ENCODE measurements around the gene CNPPD1.

CNPPD1 gene

GRCh38 chr2:219160186-219161017, 16.3 kb downstream of the CNPPD1 start, which contains the start of gene NHEJ1:
NHEJ1 (minus strand) TSS chr2:219160815; CDS start chr2:219158362, 2,453 bp downstream.
- peak within 1 kb of the TSS; percentile 68 for H3K4me3 ChIP-seq (ENCODE audit: insufficient read depth, low read depth, low read length, poor library complexity, severe bottlenecking)
- H3K9me3 ChIP-seq (ENCODE audit: control insufficient read depth, low read length): no peaks in the 10 kb centered on the region
- DNase-seq: peak; percentile 88 to 89 (median 89)
- H3K4me1 ChIP-seq (ENCODE audit: control insufficient read depth, insufficient read depth, low read length, poor library complexity, severe bottlenecking): peaks cover 11% of the 10 kb centered on the region
- no peaks in the 10 kb centered on the region for H3K27me3 ChIP-seq (replicated peaks; ENCODE audit: control insufficient read depth, insufficient read depth, low read length, poor library complexity, severe bottlenecking)
- H3K27ac ChIP-seq (ENCODE audit: insufficient read depth, low read length, poor library complexity, severe bottlenecking): peak within 1 kb of the TSS; percentile 72
- H3K36me3 ChIP-seq (ENCODE audit: control insufficient read depth, insufficient read depth, low read length): peaks cover 8% of the 10 kb centered on the region

DNA sequence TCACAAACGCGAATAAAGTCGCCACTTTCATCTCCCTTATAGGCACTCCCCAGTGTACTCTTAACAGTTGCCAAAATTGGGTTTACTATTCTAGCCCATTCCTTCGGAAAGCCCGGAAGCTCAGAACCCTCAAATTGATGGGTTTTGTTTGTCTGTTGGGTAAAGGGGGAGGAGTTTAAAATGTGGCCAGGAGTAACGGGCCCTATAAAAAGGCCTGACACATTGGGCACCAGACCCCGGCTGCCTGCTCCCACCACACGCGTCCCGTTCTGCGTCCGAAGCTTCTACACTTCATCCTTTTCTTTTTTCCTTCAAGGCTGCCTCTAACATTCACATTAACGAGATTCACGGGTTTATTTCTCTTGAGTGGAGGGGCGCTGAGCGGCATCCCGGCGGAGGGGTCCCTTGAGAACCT, 16.9 kb downstream of the CNPPD1 start:
- Histone ChIP-seq H3K4me1 (ENCODE audit: control insufficient read depth, insufficient read depth, low read length, poor library complexity, severe bottlenecking) (peaks cover 11% of the 10 kb centered on the region), H3K27ac (ENCODE audit: insufficient read depth, low read length, poor library complexity, severe bottlenecking) (peak overlapping the region; percentile 72), H3K36me3 (ENCODE audit: control insufficient read depth, insufficient read depth, low read length) (peaks cover 8% of the 10 kb centered on the region), H3K9me3 (ENCODE audit: control insufficient read depth, low read length) (no peaks in the 10 kb centered on the region), H3K27me3 (replicated peaks; ENCODE audit: control insufficient read depth, insufficient read depth, low read length, poor library complexity, severe bottlenecking) (no peaks in the 10 kb centered on the region), H3K4me3 (ENCODE audit: insufficient read depth, low read depth, low read length, poor library complexity, severe bottlenecking) (peak overlapping the region; percentile 68)
- DNase-seq: no peak

GRCh38 chr2:219158586-219158985, 18.1 kb downstream of the CNPPD1 start:
- no peaks in the 10 kb centered on the region for H3K27me3 ChIP-seq (replicated peaks; ENCODE audit: control insufficient read depth, insufficient read depth, low read length, poor library complexity, severe bottlenecking)
- H3K4me3 ChIP-seq (ENCODE audit: insufficient read depth, low read depth, low read length, poor library complexity, severe bottlenecking): no peak overlapping the region
- no peaks in the 10 kb centered on the region for H3K9me3 ChIP-seq (ENCODE audit: control insufficient read depth, low read length)
- H3K27ac ChIP-seq (ENCODE audit: insufficient read depth, low read length, poor library complexity, severe bottlenecking): no peak overlapping the region
- H3K36me3 ChIP-seq (ENCODE audit: control insufficient read depth, insufficient read depth, low read length): peaks cover 12% of the 10 kb centered on the region
- H3K4me1 ChIP-seq (ENCODE audit: control insufficient read depth, insufficient read depth, low read length, poor library complexity, severe bottlenecking): peaks cover 11% of the 10 kb centered on the region
- no peak for DNase-seq

- H3K27me3 ChIP-seq (replicated peaks; ENCODE audit: control insufficient read depth, insufficient read depth, low read length, poor library complexity, severe bottlenecking): no peaks in the 10 kb centered on the region
- no peak overlapping the region for H3K4me3 ChIP-seq (ENCODE audit: insufficient read depth, low read depth, low read length, poor library complexity, severe bottlenecking)
- no peaks in the 10 kb centered on the region for H3K9me3 ChIP-seq (ENCODE audit: control insufficient read depth, low read length)
- no peak for DNase-seq
- peaks cover 16% of the 10 kb centered on the region for H3K36me3 ChIP-seq (ENCODE audit: control insufficient read depth, insufficient read depth, low read length)
- H3K27ac ChIP-seq (ENCODE audit: insufficient read depth, low read length, poor library complexity, severe bottlenecking): no peak overlapping the region
- H3K4me1 ChIP-seq (ENCODE audit: control insufficient read depth, insufficient read depth, low read length, poor library complexity, severe bottlenecking): peaks cover 11% of the 10 kb centered on the region
These were observed 18.7 kb downstream of the CNPPD1 start for GRCh38 chr2:219158025-219158424.

DNA sequence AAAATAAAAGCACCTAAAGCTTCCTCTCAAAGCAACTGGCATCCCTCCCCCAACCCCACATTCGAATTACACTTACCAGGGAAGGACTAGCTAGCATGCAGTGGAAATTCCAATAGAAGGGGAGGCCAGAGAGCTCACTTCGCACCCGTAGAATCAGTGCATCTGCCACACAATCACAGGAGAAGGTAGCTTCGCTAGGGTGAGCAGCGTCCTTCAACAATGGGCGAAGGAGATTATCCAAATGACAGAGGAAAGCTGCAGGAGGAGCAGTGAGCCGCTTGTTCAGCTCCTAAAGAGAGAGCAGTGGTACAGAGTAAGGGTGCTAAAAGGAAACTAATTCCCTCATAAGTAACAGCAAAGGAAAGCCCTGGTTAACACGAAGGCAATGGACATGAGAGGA, 19.3 kb downstream of the CNPPD1 start:
- peaks cover 11% of the 10 kb centered on the region for H3K4me1 ChIP-seq (ENCODE audit: control insufficient read depth, insufficient read depth, low read length, poor library complexity, severe bottlenecking)
- no peaks in the 10 kb centered on the region for H3K9me3 ChIP-seq (ENCODE audit: control insufficient read depth, low read length)
- DNase-seq: no peak
- H3K27ac ChIP-seq (ENCODE audit: insufficient read depth, low read length, poor library complexity, severe bottlenecking): no peak overlapping the region
- H3K4me3 ChIP-seq (ENCODE audit: insufficient read depth, low read depth, low read length, poor library complexity, severe bottlenecking): no peak overlapping the region
- peaks cover 16% of the 10 kb centered on the region for H3K36me3 ChIP-seq (ENCODE audit: control insufficient read depth, insufficient read depth, low read length)
- H3K27me3 ChIP-seq (replicated peaks; ENCODE audit: control insufficient read depth, insufficient read depth, low read length, poor library complexity, severe bottlenecking): no peaks in the 10 kb centered on the region

- Histone ChIP-seq H3K27ac (ENCODE audit: insufficient read depth, low read length, poor library complexity, severe bottlenecking) (no peak overlapping the region), H3K4me3 (ENCODE audit: insufficient read depth, low read depth, low read length, poor library complexity, severe bottlenecking) (no peak overlapping the region), H3K27me3 (replicated peaks; ENCODE audit: control insufficient read depth, insufficient read depth, low read length, poor library complexity, severe bottlenecking) (no peaks in the 10 kb centered on the region), H3K9me3 (ENCODE audit: control insufficient read depth, low read length) (no peaks in the 10 kb centered on the region), H3K4me1 (ENCODE audit: control insufficient read depth, insufficient read depth, low read length, poor library complexity, severe bottlenecking) (peaks cover 6% of the 10 kb centered on the region), H3K36me3 (ENCODE audit: control insufficient read depth, insufficient read depth, low read length) (peaks cover 20% of the 10 kb centered on the region)
- peak in 2 of 3 donors; percentile 4 to 18 for DNase-seq
These were observed 21.6 kb downstream of the CNPPD1 start for GRCh38 chr2:219155054-219155644.

GRCh38 chr2:219149667-219150066, 27.1 kb downstream of the CNPPD1 start:
- Histone ChIP-seq H3K27ac (ENCODE audit: insufficient read depth, low read length, poor library complexity, severe bottlenecking) (no peak overlapping the region), H3K36me3 (ENCODE audit: control insufficient read depth, insufficient read depth, low read length) (peaks cover 47% of the 10 kb centered on the region), H3K27me3 (replicated peaks; ENCODE audit: control insufficient read depth, insufficient read depth, low read length, poor library complexity, severe bottlenecking) (no peaks in the 10 kb centered on the region), H3K4me1 (ENCODE audit: control insufficient read depth, insufficient read depth, low read length, poor library complexity, severe bottlenecking) (no peaks in the 10 kb centered on the region), H3K4me3 (ENCODE audit: insufficient read depth, low read depth, low read length, poor library complexity, severe bottlenecking) (no peak overlapping the region), H3K9me3 (ENCODE audit: control insufficient read depth, low read length) (no peaks in the 10 kb centered on the region)
- no peak for DNase-seq

DNA sequence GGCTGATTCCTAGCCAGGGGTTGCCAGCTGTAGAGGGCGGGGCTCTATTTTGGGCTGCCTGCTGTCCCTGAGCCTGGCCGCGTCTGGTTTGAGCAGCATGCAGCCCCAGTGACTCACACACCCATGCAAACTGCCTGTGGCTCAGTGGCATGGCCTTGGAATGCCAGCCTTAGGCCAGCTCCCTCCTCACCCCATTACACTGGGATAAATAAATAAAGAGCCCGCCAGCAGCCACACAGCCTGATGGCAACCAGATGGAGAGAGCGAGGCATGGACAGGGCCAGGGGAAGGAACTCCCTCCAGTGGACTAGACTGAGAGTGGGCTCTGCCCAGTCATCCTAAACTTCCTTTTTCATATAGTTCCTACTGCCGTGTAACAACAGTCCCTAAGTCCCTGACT, 34.4 kb downstream of the CNPPD1 start:
- H3K4me3 ChIP-seq (ENCODE audit: insufficient read depth, low read depth, low read length, poor library complexity, severe bottlenecking): no peak overlapping the region
- no peak for DNase-seq
- no peak overlapping the region for H3K27ac ChIP-seq (ENCODE audit: insufficient read depth, low read length, poor library complexity, severe bottlenecking)
- no peaks in the 10 kb centered on the region for H3K27me3 ChIP-seq (replicated peaks; ENCODE audit: control insufficient read depth, insufficient read depth, low read length, poor library complexity, severe bottlenecking)
- H3K36me3 ChIP-seq (ENCODE audit: control insufficient read depth, insufficient read depth, low read length): peaks cover 46% of the 10 kb centered on the region
- H3K4me1 ChIP-seq (ENCODE audit: control insufficient read depth, insufficient read depth, low read length, poor library complexity, severe bottlenecking): no peaks in the 10 kb centered on the region
- H3K9me3 ChIP-seq (ENCODE audit: control insufficient read depth, low read length): no peaks in the 10 kb centered on the region

GRCh38 chr2:219140722-219141121, 36.0 kb downstream of the CNPPD1 start:
- no peak overlapping the region for H3K4me3 ChIP-seq (ENCODE audit: insufficient read depth, low read depth, low read length, poor library complexity, severe bottlenecking)
- peaks cover 31% of the 10 kb centered on the region for H3K36me3 ChIP-seq (ENCODE audit: control insufficient read depth, insufficient read depth, low read length)
- H3K4me1 ChIP-seq (ENCODE audit: control insufficient read depth, insufficient read depth, low read length, poor library complexity, severe bottlenecking): no peaks in the 10 kb centered on the region
- no peak for DNase-seq
- no peaks in the 10 kb centered on the region for H3K9me3 ChIP-seq (ENCODE audit: control insufficient read depth, low read length)
- no peaks in the 10 kb centered on the region for H3K27me3 ChIP-seq (replicated peaks; ENCODE audit: control insufficient read depth, insufficient read depth, low read length, poor library complexity, severe bottlenecking)
- no peak overlapping the region for H3K27ac ChIP-seq (ENCODE audit: insufficient read depth, low read length, poor library complexity, severe bottlenecking)

- no peak for DNase-seq
- H3K27ac ChIP-seq (ENCODE audit: insufficient read depth, low read length, poor library complexity, severe bottlenecking): no peak overlapping the region
- H3K4me3 ChIP-seq (ENCODE audit: insufficient read depth, low read depth, low read length, poor library complexity, severe bottlenecking): no peak overlapping the region
- H3K9me3 ChIP-seq (ENCODE audit: control insufficient read depth, low read length): no peaks in the 10 kb centered on the region
- peaks cover 13% of the 10 kb centered on the region for H3K36me3 ChIP-seq (ENCODE audit: control insufficient read depth, insufficient read depth, low read length)
- H3K27me3 ChIP-seq (replicated peaks; ENCODE audit: control insufficient read depth, insufficient read depth, low read length, poor library complexity, severe bottlenecking): no peaks in the 10 kb centered on the region
- H3K4me1 ChIP-seq (ENCODE audit: control insufficient read depth, insufficient read depth, low read length, poor library complexity, severe bottlenecking): no peaks in the 10 kb centered on the region
These were observed 42.7 kb downstream of the CNPPD1 start for GRCh38 chr2:219133976-219134375.
